WTC11 (cell line): ENCODE results near the gene NUP62CL. TPM values are rescaled to one million over a fixed set of nuclear protein-coding genes. Genes with fewer than 3 reads are reported as not detected.

Experiments
- ATAC-seq: fragments of 200-7000 bp; cut with Tn5 transposase; 2 replicates; pipeline ENCODE4 v1.10.0; 2021; ENCODE audit warnings: mild to moderate bottlenecking, moderate library complexity
- CTCF ChIA-PET: fragments of 300-600 bp; sonication (Branson Sonifier 250); formaldehyde crosslinking; loops from one replicate; lab custom pipeline; 2021; ENCODE audit warnings: antibody characterized with exemption; lab: Charles Lee
- POLR2A ChIA-PET: fragments of 350-600 bp; sonication (Branson Sonifier 250); formaldehyde crosslinking; loops from one replicate; lab custom pipeline; 2021; ENCODE audit warnings: antibody characterized with exemption; lab: Charles Lee
- DNase-seq: peaks from one replicate; pipeline ENCODE4 v3.0.0; 2021; ENCODE audit warnings: low spot score
- H3K27ac Mint-ChIP-seq: 2 replicates; pipeline ENCODE4 v1.8.0; 2021; ENCODE audit warnings: mixed read lengths
- H3K27me3 Mint-ChIP-seq: 2 replicates; pipeline ENCODE4 v1.8.0; 2021; ENCODE audit warnings: low read depth, mild to moderate bottlenecking, moderate library complexity, mixed read lengths
- H3K36me3 Mint-ChIP-seq: 2 replicates; pipeline ENCODE4 v1.8.0; 2021; ENCODE audit warnings: mixed read lengths
- H3K4me1 Mint-ChIP-seq: 2 replicates; pipeline ENCODE4 v1.8.0; 2022; ENCODE audit warnings: mixed read lengths
- H3K4me3 Mint-ChIP-seq: 2 replicates; pipeline ENCODE4 v1.8.0; 2021; ENCODE audit warnings: mild to moderate bottlenecking, moderate library complexity, mixed read lengths
- H3K9me3 Mint-ChIP-seq: 2 replicates; pipeline ENCODE4 v1.8.0; 2021; ENCODE audit warnings: mixed read lengths
- ATF2 ChIP-seq: sonication (generic); formaldehyde crosslinking; IDR thresholded peaks from 2 replicates; pipeline ENCODE4 v1.8.1; 2022; ENCODE audit warnings: low read depth, missing genetic modification reagents, borderline replicate concordance
- CDX4 ChIP-seq: fragments of 250-450 bp; sonication (Bioruptor Pico); IDR thresholded peaks from 2 replicates; pipeline ENCODE4 v1.9.0; 2021; ENCODE audit warnings: moderate library complexity, mild to moderate bottlenecking, inconsistent platforms, borderline replicate concordance
- CTCF ChIP-seq: fragments of 200-600 bp; IDR thresholded peaks from 2 replicates; pipeline ENCODE4 v1.8.0; 2022; ENCODE audit warnings: antibody characterized with exemption
- E2F1 ChIP-seq: sonication (generic); formaldehyde crosslinking; IDR thresholded peaks from 2 replicates; pipeline ENCODE4 v1.8.0; 2022; ENCODE audit warnings: mild to moderate bottlenecking, missing genetic modification reagents
- ESRRA ChIP-seq: sonication (generic); formaldehyde crosslinking; IDR thresholded peaks from 2 replicates; pipeline ENCODE4 v1.8.1; 2022; ENCODE audit warnings: mild to moderate bottlenecking, missing genetic modification reagents, borderline replicate concordance
- FOXP1 ChIP-seq: sonication (generic); formaldehyde crosslinking; IDR thresholded peaks from 2 replicates; pipeline ENCODE4 v1.8.0; 2022; ENCODE audit warnings: missing genetic modification reagents, mild to moderate bottlenecking, moderate library complexity, borderline replicate concordance
- FOXP4 ChIP-seq: sonication (generic); formaldehyde crosslinking; IDR thresholded peaks from 2 replicates; pipeline ENCODE4 v1.8.0; 2022; ENCODE audit warnings: mild to moderate bottlenecking, missing genetic modification reagents
- JAZF1 ChIP-seq: fragments of 250-450 bp; sonication (Bioruptor Pico); IDR thresholded peaks from 2 replicates; pipeline ENCODE4 v1.9.0; 2021; ENCODE audit warnings: moderate library complexity, mild to moderate bottlenecking, inconsistent platforms
- MLX ChIP-seq: sonication (generic); formaldehyde crosslinking; IDR thresholded peaks from 2 replicates; pipeline ENCODE4 v1.8.1; 2023; ENCODE audit warnings: mild to moderate bottlenecking, missing genetic modification reagents, moderate library complexity
- PRDM15 ChIP-seq: sonication (generic); formaldehyde crosslinking; IDR thresholded peaks from 2 replicates; pipeline ENCODE4 v1.8.0; 2022; ENCODE audit warnings: missing genetic modification reagents
- TEAD4 ChIP-seq: sonication (generic); formaldehyde crosslinking; IDR thresholded peaks from 2 replicates; pipeline ENCODE4 v1.8.0; 2022; ENCODE audit warnings: mild to moderate bottlenecking, missing genetic modification reagents
- ZBTB43 ChIP-seq: sonication (generic); formaldehyde crosslinking; IDR thresholded peaks from 2 replicates; pipeline ENCODE4 v1.8.1; 2023; ENCODE audit warnings: mild to moderate bottlenecking, missing genetic modification reagents
- ZNF138 ChIP-seq: sonication (generic); formaldehyde crosslinking; conservative IDR thresholded peaks from 2 replicates; pipeline ENCODE4 v1.8.1; 2022; ENCODE audit warnings: mild to moderate bottlenecking, moderate library complexity, missing genetic modification reagents
- ZSCAN18 ChIP-seq: fragments of 250-450 bp; sonication (Bioruptor Pico); IDR thresholded peaks from 2 replicates; pipeline ENCODE4 v2.1.2; 2022; ENCODE audit warnings: mild to moderate bottlenecking, moderate library complexity
- total RNA-seq: library from RNA; stranded (reverse); gene quantifications from 3 replicates; pipeline ENCODE4 v1.2.3, GENCODE V29; 2021

NUP62CL gene
- total RNA-seq, 1 experiment from 2014 or later, result 3.3 TPM

GRCh38 chrX:107107459-107107858 lies 98.8 kb downstream of the NUP62CL start (continued):
- TF ChIP-seq FOXP4 (CRISPR knock-in tag) (no peak), PRDM15 (CRISPR knock-in tag) (no peak)

- Mint-ChIP-seq H3K4me3 (no peak overlapping the region), H3K36me3 (peaks cover 15% of the 10 kb centered on the region), H3K4me1 (no peaks in the 10 kb centered on the region), H3K27me3 (no peaks in the 10 kb centered on the region), H3K27ac (no peak overlapping the region), H3K9me3 (no peaks in the 10 kb centered on the region)
- ATAC-seq (no peak), DNase-seq (no peak)
- POLR2A ChIA-PET, result no interaction called here
- CTCF ChIA-PET, result no interaction called here
- TF ChIP-seq CDX4 (CRISPR knock-in tag) (no peak), ZSCAN18 (CRISPR knock-in tag) (no peak), MLX (CRISPR knock-in tag) (no peak), ESRRA (CRISPR knock-in tag) (no peak), TEAD4 (CRISPR knock-in tag) (no peak), FOXP1 (CRISPR knock-in tag) (no peak), ATF2 (CRISPR knock-in tag) (no peak), ZNF138 (CRISPR knock-in tag) (no peak)
Observed at GRCh38 chrX:107102980-107103379, 103.3 kb downstream of the NUP62CL start.

GRCh38 chrX:107076158-107076557 lies 130.1 kb downstream of the NUP62CL start:
- Mint-ChIP-seq H3K4me3 (no peak overlapping the region), H3K4me1 (0 out of 2 replicates have a peak, but pooled peaks cover 5% of the 10 kb centered on the region), H3K36me3 (peaks cover 16% of the 10 kb centered on the region), H3K9me3 (peaks cover 11% of the 10 kb centered on the region), H3K27me3 (no peaks in the 10 kb centered on the region), H3K27ac (no peak overlapping the region)
- no peak for ATAC-seq
- DNase-seq, result no peak
- TF ChIP-seq E2F1 (CRISPR knock-in tag) (no peak), CTCF (no peak), ZBTB43 (CRISPR knock-in tag) (no peak), JAZF1 (CRISPR knock-in tag) (no peak)
- ChIA-PET CTCF (no interaction called here), POLR2A (no interaction called here)
